Ovary (tissue), 3 donors: ENCODE results near the gene INPP5B.

Source experiments
- EP300 ChIP-seq: sonication (generic); formaldehyde crosslinking; IDR thresholded peaks from one replicate; pipeline ENCODE4 v1.6.1; 2017; ENCODE audit warnings: antibody characterized with exemption
- POLR2A ChIP-seq: fragments of 450-650 bp; IDR thresholded peaks from one replicate; pipeline ENCODE4 v1.6.1; 2017; ENCODE audit warnings: antibody characterized with exemption, mild to moderate bottlenecking, moderate library complexity
- TF ChIP-seq, protein P1 (sequence below), 3 donors: fragments of 450-650 bp in 2 of 3; fragments of 200-600 bp in 1 of 3; IDR thresholded peaks; one replicate each; pipeline versions ENCODE4 v1.5.1 to v1.8.0; 2016 to 2022; ENCODE audit warnings: antibody characterized with exemption in 3 of 3, mild to moderate bottlenecking in 1 of 3
- donor health status: DM: no; HTN: no; CAD: no.

DNA sequence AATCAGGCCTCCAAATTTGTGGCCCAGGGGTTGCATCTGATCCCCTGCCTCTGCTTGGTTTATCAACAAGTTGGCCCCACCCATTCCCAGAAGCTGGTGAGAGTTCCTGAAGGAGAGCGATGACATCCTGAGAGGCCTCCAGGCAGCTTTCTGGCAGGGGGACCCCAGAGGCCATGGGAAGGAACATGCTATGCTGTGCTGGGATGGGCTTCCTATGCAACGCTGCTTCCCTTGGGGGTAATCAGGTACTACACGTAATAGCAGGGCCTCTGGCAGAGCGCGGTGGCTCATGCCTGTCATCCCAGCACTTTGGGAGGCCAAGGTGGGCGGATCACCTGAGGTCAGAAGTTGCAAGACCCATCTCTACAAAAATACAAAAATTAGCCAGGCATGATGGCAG is 79.1 kb downstream of the INPP5B start:
- no peak for TF ChIP-seq POLR2A
- TF ChIP-seq, protein P1, sequence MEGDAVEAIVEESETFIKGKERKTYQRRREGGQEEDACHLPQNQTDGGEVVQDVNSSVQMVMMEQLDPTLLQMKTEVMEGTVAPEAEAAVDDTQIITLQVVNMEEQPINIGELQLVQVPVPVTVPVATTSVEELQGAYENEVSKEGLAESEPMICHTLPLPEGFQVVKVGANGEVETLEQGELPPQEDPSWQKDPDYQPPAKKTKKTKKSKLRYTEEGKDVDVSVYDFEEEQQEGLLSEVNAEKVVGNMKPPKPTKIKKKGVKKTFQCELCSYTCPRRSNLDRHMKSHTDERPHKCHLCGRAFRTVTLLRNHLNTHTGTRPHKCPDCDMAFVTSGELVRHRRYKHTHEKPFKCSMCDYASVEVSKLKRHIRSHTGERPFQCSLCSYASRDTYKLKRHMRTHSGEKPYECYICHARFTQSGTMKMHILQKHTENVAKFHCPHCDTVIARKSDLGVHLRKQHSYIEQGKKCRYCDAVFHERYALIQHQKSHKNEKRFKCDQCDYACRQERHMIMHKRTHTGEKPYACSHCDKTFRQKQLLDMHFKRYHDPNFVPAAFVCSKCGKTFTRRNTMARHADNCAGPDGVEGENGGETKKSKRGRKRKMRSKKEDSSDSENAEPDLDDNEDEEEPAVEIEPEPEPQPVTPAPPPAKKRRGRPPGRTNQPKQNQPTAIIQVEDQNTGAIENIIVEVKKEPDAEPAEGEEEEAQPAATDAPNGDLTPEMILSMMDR (IDR thresholded peaks at IDR 0.05), result no peak
- TF ChIP-seq EP300, result no peak
